Keratinocyte (primary cell): ENCODE measurements around the gene C1orf87. TPM values are rescaled to one million over a fixed set of nuclear protein-coding genes. Genes with fewer than 3 reads are reported as not detected.

ENCODE experiments used
- DNase-seq: peaks from one replicate; pipeline ENCODE4 v3.0.0-alpha.2; 2011; ENCODE audit warnings: low read depth, missing footprints, low spot score
- FAIRE-seq: peaks from 2 replicates; lab custom pipeline; 2011; peaks lifted over from hg19 to GRCh38; lab: Jason Lieb, UNC
- H2AFZ ChIP-seq: 2 replicates; pipeline ENCODE4 v1.6.0; 2012; ENCODE audit warnings: low read length, control low read depth, inconsistent platforms; ENCODE audit not compliant: control insufficient read depth
- H3K27ac ChIP-seq: 2 replicates; pipeline ENCODE4 v1.5.1; 2011; ENCODE audit warnings: low read length; ENCODE audit not compliant: control insufficient read depth, insufficient read depth
- H3K27me3 ChIP-seq: 3 replicates; pipeline ENCODE4 v1.6.0; 2011; ENCODE audit warnings: low read length; ENCODE audit not compliant: control insufficient read depth, insufficient read depth; ENCODE audit errors: extremely low read depth
- H3K36me3 ChIP-seq, 2 experiments: 2 replicates in 1 of 2; 3 replicates in 1 of 2; pipeline ENCODE4 v1.5.1; 2011; ENCODE audit warnings: low read length in 2 of 2, mild to moderate bottlenecking in 1 of 2; ENCODE audit not compliant: control insufficient read depth in 2 of 2, insufficient read depth in 2 of 2; ENCODE audit errors: extremely low read depth in 1 of 2
- H3K4me1 ChIP-seq: 3 replicates; pipeline ENCODE4 v1.5.1; 2011; ENCODE audit warnings: low read length; ENCODE audit not compliant: control insufficient read depth, insufficient read depth; ENCODE audit errors: extremely low read depth
- H3K4me2 ChIP-seq: 3 replicates; pipeline ENCODE4 v1.6.0; 2011; ENCODE audit warnings: low read depth, low read length; ENCODE audit not compliant: control insufficient read depth, insufficient read depth; ENCODE audit errors: extremely low read depth
- H3K4me3 ChIP-seq, 3 experiments: fragments of 200-600 bp in 1 of 3; sonication (generic) in 1 of 3; 2 replicates in 2 of 3; 3 replicates in 1 of 3; pipeline ENCODE4 v1.5.1; 2011 to 2016; ENCODE audit warnings: low read length in 3 of 3, mild to moderate bottlenecking in 3 of 3, control low read depth in 2 of 3, inconsistent platforms in 1 of 3, low read depth in 1 of 3, mixed read lengths in 1 of 3, mixed run types in 1 of 3, moderate library complexity in 1 of 3; ENCODE audit not compliant: control insufficient read depth in 2 of 3, insufficient read depth in 2 of 3; ENCODE audit errors: extremely low read depth in 1 of 3
- H3K79me2 ChIP-seq: 2 replicates; pipeline ENCODE4 v1.6.0; 2012; ENCODE audit warnings: low read length; ENCODE audit not compliant: control insufficient read depth, insufficient read depth
- H3K9ac ChIP-seq: 3 replicates; pipeline ENCODE4 v1.6.0; 2011; ENCODE audit warnings: low read length; ENCODE audit not compliant: control insufficient read depth, insufficient read depth; ENCODE audit errors: extremely low read depth
- H3K9me1 ChIP-seq: 3 replicates; pipeline ENCODE4 v1.6.0; 2011; ENCODE audit warnings: low read length; ENCODE audit not compliant: control insufficient read depth, insufficient read depth; ENCODE audit errors: extremely low read depth
- H3K9me3 ChIP-seq: 2 replicates; pipeline ENCODE4 v1.5.1; 2012; ENCODE audit warnings: low read depth, low read length; ENCODE audit not compliant: control insufficient read depth
- H4K20me1 ChIP-seq: 3 replicates; pipeline ENCODE4 v1.6.0; 2011; ENCODE audit warnings: low read length; ENCODE audit not compliant: control insufficient read depth, insufficient read depth; ENCODE audit errors: extremely low read depth
- EZH2 ChIP-seq: IDR thresholded peaks from one replicate; pipeline ENCODE4 v1.6.1; 2012; ENCODE audit warnings: inconsistent platforms, mild to moderate bottlenecking, low read length, moderate library complexity
- dilution Hi-C: fragments of 300-500 bp; cut with MboI; formaldehyde crosslinking; loops from one replicate; pipeline ENCODE4 v1.7.0; 2020; ENCODE audit warnings: low sequenced_read_pairs; ENCODE audit not compliant: extremely low pct_ligation_motif_present
- polyA plus RNA-seq, 5 experiments: library from polyadenylated mRNA; depleted of rRNA in 3 of 5; stranded (reverse) in 3 of 5; stranded (forward) in 1 of 5; unstranded in 1 of 5; fragments of >200 nt; gene quantifications; 1 replicate in 1 of 5; 2 replicates in 3 of 5; 3 replicates in 1 of 5; pipeline versions ENCODE4 v1.2.1 to v1.2.3, GENCODE V29; 2011 to 2012; ENCODE audit warnings: missing spikeins in 2 of 5, low read depth in 1 of 5, low replicate concordance in 1 of 5
- TF ChIP-seq, protein P1 (sequence below), 3 experiments: IDR thresholded peaks in 1 of 3; conservative IDR thresholded peaks in 1 of 3; optimal IDR thresholded peaks in 1 of 3; 2 replicates in 2 of 3; 3 replicates in 1 of 3; pipeline versions ENCODE3 to v1.5.1; 2011; ENCODE audit warnings: low read length in 3 of 3, mild to moderate bottlenecking in 3 of 3, moderate library complexity in 2 of 3, control low read depth in 1 of 3, inconsistent platforms in 1 of 3; ENCODE audit not compliant: insufficient read depth in 2 of 3; ENCODE audit errors: extremely low read depth in 1 of 3

C1orf87 gene
- polyA plus RNA-seq, 1 donor (not counting 4 experiments of a cell fraction or from before 2014, with no cell fraction given), result not detected

GRCh38 chr1:59952065-59952464, 121.5 kb downstream of the C1orf87 start:
- dilution Hi-C loops, result no loop called here

GRCh38 chr1:59949648-59950047, 123.9 kb downstream of the C1orf87 start:
- Histone ChIP-seq H3K9ac (no peak overlapping the region), H3K9me1 (no peaks in the 10 kb centered on the region), H4K20me1 (no peaks in the 10 kb centered on the region), H3K4me2 (no peak overlapping the region), H3K4me1 (no peaks in the 10 kb centered on the region), H3K4me3 (no peak overlapping the region), H2AFZ (no peak overlapping the region), H3K79me2 (no peaks in the 10 kb centered on the region), H3K9me3 (no peaks in the 10 kb centered on the region), H3K27ac (no peak overlapping the region), H3K27me3 (no peaks in the 10 kb centered on the region), H3K36me3 (no peaks in the 10 kb centered on the region)
- dilution Hi-C loops, result no loop called here
- no peak for FAIRE-seq
- no peak for DNase-seq
- TF ChIP-seq EZH2, result no peak
- TF ChIP-seq, protein P1, sequence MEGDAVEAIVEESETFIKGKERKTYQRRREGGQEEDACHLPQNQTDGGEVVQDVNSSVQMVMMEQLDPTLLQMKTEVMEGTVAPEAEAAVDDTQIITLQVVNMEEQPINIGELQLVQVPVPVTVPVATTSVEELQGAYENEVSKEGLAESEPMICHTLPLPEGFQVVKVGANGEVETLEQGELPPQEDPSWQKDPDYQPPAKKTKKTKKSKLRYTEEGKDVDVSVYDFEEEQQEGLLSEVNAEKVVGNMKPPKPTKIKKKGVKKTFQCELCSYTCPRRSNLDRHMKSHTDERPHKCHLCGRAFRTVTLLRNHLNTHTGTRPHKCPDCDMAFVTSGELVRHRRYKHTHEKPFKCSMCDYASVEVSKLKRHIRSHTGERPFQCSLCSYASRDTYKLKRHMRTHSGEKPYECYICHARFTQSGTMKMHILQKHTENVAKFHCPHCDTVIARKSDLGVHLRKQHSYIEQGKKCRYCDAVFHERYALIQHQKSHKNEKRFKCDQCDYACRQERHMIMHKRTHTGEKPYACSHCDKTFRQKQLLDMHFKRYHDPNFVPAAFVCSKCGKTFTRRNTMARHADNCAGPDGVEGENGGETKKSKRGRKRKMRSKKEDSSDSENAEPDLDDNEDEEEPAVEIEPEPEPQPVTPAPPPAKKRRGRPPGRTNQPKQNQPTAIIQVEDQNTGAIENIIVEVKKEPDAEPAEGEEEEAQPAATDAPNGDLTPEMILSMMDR (optimal IDR thresholded peaks at IDR 0.05 in 1 of 3, IDR thresholded peaks at IDR 0.05 in 1 of 3, conservative IDR thresholded peaks at IDR 0.05 in 1 of 3; ENCODE audit: extremely low read depth in 1 of 3, insufficient read depth in 2 of 3, low read length in 3 of 3), result no peak

More at GRCh38 chr1:59952065-59952464, 121.5 kb downstream of the C1orf87 start:
- no peak for TF ChIP-seq EZH2
- TF ChIP-seq, protein P1 (optimal IDR thresholded peaks at IDR 0.05 in 1 of 3, IDR thresholded peaks at IDR 0.05 in 1 of 3, conservative IDR thresholded peaks at IDR 0.05 in 1 of 3; ENCODE audit: extremely low read depth in 1 of 3, insufficient read depth in 2 of 3, low read length in 3 of 3), result no peak
- Histone ChIP-seq H2AFZ (no peak overlapping the region), H4K20me1 (no peaks in the 10 kb centered on the region), H3K9me3 (no peaks in the 10 kb centered on the region), H3K4me2 (no peak overlapping the region), H3K27me3 (no peaks in the 10 kb centered on the region), H3K9me1 (no peaks in the 10 kb centered on the region), H3K27ac (no peak overlapping the region), H3K9ac (no peak overlapping the region), H3K4me1 (no peaks in the 10 kb centered on the region), H3K4me3 (no peak overlapping the region), H3K36me3 (no peaks in the 10 kb centered on the region), H3K79me2 (no peaks in the 10 kb centered on the region)
- no peak for FAIRE-seq
- no peak for DNase-seq
